Upper lobe of left lung (tissue), 6 donors: ENCODE measurements around the gene ATP13A4. TPM values are rescaled to one million over a fixed set of nuclear protein-coding genes. Genes with fewer than 3 reads are reported as not detected.
A peak's percentile ranks its signal among the peaks of the same experiment; 100 is the strongest.

ENCODE experiments used
- ATAC-seq, 2 donors: fragments of 200-7000 bp; cut with Tn5 transposase; one replicate each; pipeline ENCODE4 v1.9.1; 2022; ENCODE audit warnings: mild to moderate bottlenecking in 2 of 2, moderate library complexity in 2 of 2; ENCODE audit not compliant: low FRiP score in 2 of 2
- DNase-seq, 2 donors: peaks; one replicate each; pipeline ENCODE4 v3.0.0-alpha.2; 2019 to 2020
- H3K27ac ChIP-seq, 4 donors: fragments of 200-600 bp; sonication (generic); one replicate each; pipeline ENCODE4 v1.5.1; 2016 to 2019
- H3K27me3 ChIP-seq, 4 donors: fragments of 200-600 bp; sonication (generic); one replicate each; pipeline ENCODE4 v1.5.1; 2017 to 2019
- H3K36me3 ChIP-seq, 4 donors: fragments of 200-600 bp; sonication (generic); one replicate each; pipeline ENCODE4 v1.5.1; 2016 to 2019
- H3K4me1 ChIP-seq, 4 donors: fragments of 200-600 bp; sonication (generic); one replicate each; pipeline ENCODE4 v1.5.1; 2018 to 2019
- H3K4me3 ChIP-seq, 4 donors: fragments of 200-600 bp; sonication (generic); one replicate each; pipeline ENCODE4 v1.5.1; 2017 to 2019; ENCODE audit warnings: mild to moderate bottlenecking in 2 of 4, moderate library complexity in 1 of 4
- H3K9me3 ChIP-seq, 4 donors: fragments of 200-600 bp; sonication (generic); one replicate each; pipeline ENCODE4 v1.5.1; 2018 to 2019
- EP300 ChIP-seq, 4 donors: sonication (generic); formaldehyde crosslinking; IDR thresholded peaks; one replicate each; pipeline ENCODE4 v1.5.1; 2017; ENCODE audit warnings: antibody characterized with exemption in 4 of 4, control low read depth in 2 of 4
- POLR2A ChIP-seq, 4 donors: fragments of 450-650 bp; IDR thresholded peaks; one replicate each; pipeline ENCODE4 v1.5.1; 2016 to 2017; ENCODE audit warnings: antibody characterized with exemption in 4 of 4, mild to moderate bottlenecking in 2 of 4
- POLR2AphosphoS5 ChIP-seq, 2 donors: sonication (generic); formaldehyde crosslinking; IDR thresholded peaks; one replicate each; pipeline ENCODE4 v1.5.1; 2017; ENCODE audit warnings: antibody characterized with exemption in 2 of 2
- WGBS, 2 donors: methylation state at CpG; one replicate each; pipeline ENCODE4 v1.1.5; 2017 to 2018; 5-methylcytosine and 5-hydroxymethylcytosine counted together
- total RNA-seq, 6 donors: library from RNA; depleted of rRNA in 4 of 6; stranded (reverse); fragments of >200 nt in 4 of 6; gene quantifications; one replicate each; pipeline versions ENCODE4 v1.1.0 to v1.2.1, GENCODE V29; 2016 to 2021
- TF ChIP-seq, protein P1 (sequence below), 6 experiments: fragments of 450-650 bp in 4 of 6; fragments of 200-600 bp in 2 of 6; sonication (generic) in 2 of 6; IDR thresholded peaks; one replicate each; pipeline ENCODE4 v1.5.1; 2016 to 2019; ENCODE audit warnings: antibody characterized with exemption in 6 of 6
- donor health status: DM: no; HTN: no; CAD: no; lungs with moderate emphysema.
- donor health status: DM: no; HTN: yes; CAD: no; lungs with severe emphysema.

ATP13A4 gene
- total RNA-seq, 6 donors from 2014 or later: 145 to 407 (median 201) TPM

GRCh38 chr3:193572426-193572908 lies 17.8 kb upstream of the ATP13A4 start:
- 9 to 13% methylated on average over 10 of the region's 10 CpGs for WGBS, 2 donors
- no peaks in the 10 kb centered on the region for H3K36me3 ChIP-seq
- no peaks in the 10 kb centered on the region for H3K27me3 ChIP-seq
- H3K27ac ChIP-seq: no peak overlapping the region
- TF ChIP-seq POLR2A (IDR thresholded peaks at IDR 0.05) (no peak), EP300 (IDR thresholded peaks at IDR 0.05) (no peak)
- TF ChIP-seq, protein P1, sequence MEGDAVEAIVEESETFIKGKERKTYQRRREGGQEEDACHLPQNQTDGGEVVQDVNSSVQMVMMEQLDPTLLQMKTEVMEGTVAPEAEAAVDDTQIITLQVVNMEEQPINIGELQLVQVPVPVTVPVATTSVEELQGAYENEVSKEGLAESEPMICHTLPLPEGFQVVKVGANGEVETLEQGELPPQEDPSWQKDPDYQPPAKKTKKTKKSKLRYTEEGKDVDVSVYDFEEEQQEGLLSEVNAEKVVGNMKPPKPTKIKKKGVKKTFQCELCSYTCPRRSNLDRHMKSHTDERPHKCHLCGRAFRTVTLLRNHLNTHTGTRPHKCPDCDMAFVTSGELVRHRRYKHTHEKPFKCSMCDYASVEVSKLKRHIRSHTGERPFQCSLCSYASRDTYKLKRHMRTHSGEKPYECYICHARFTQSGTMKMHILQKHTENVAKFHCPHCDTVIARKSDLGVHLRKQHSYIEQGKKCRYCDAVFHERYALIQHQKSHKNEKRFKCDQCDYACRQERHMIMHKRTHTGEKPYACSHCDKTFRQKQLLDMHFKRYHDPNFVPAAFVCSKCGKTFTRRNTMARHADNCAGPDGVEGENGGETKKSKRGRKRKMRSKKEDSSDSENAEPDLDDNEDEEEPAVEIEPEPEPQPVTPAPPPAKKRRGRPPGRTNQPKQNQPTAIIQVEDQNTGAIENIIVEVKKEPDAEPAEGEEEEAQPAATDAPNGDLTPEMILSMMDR (IDR thresholded peaks at IDR 0.05): peak; percentile 46 to 79 (median 68)
- no peaks in the 10 kb centered on the region for H3K9me3 ChIP-seq
- peak; percentile 80 to 86 for ATAC-seq
- DNase-seq: peak in 1 of 2 donors; percentile 46
- H3K4me1 ChIP-seq: peaks cover 0 to 5% (median 0%) of the 10 kb centered on the region in 4 donors
- no peak overlapping the region for H3K4me3 ChIP-seq

DNA sequence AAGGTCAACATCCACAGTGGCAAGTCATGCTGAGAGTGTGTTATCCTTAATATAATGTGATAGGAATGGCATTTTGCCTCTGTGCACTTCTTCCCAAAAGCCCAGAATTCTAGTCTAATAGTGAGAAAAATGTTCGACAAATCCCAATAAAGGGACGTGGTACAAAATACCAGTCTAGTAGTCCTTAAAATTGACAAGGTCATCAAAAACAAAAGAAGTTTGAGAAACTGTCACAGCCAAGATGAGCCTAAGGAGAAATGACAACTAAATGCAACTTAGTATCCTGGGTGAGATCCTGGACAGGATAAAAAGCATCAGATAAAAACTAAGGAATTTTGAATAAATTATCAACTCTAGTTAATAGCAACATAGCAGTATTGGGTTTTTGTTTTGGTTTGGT lies 14.4 kb upstream of the ATP13A4 start:
- 83 to 87% methylated on average over 2 of the region's 2 CpGs for WGBS, 2 donors
- Histone ChIP-seq H3K27ac (no peak overlapping the region), H3K9me3 (no peaks in the 10 kb centered on the region), H3K4me3 (no peak overlapping the region), H3K4me1 (peaks cover 0 to 5% (median 0%) of the 10 kb centered on the region in 4 donors), H3K27me3 (no peaks in the 10 kb centered on the region), H3K36me3 (no peaks in the 10 kb centered on the region)
- DNase-seq (no peak), ATAC-seq (no peak)
- TF ChIP-seq, protein P1 (IDR thresholded peaks at IDR 0.05): no peak
- no peak for TF ChIP-seq POLR2A (IDR thresholded peaks at IDR 0.05)
- no peak for TF ChIP-seq EP300 (IDR thresholded peaks at IDR 0.05)
- no peak for TF ChIP-seq POLR2AphosphoS5 (IDR thresholded peaks at IDR 0.05)

DNA sequence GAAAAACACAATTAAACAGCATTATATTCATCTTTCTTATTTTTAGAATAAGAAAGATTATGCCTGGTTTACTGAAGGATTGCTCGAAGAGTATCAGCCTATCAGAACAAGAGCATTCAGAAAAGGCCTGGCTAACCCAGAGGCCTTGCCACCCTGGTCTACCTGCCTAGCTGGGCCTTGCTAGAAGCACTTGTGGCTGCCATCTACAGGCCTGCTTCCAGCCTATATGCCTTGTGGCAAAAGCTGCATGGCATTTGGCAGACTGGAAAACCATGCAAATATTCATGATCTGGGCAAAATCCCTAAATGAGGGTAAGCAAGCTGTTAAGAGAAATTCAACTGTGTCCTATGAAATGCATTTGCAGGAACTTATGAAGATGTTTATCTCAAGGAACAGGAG lies 9.3 kb upstream of the ATP13A4 start:
- no peak for TF ChIP-seq POLR2A (IDR thresholded peaks at IDR 0.05)
- TF ChIP-seq, protein P1 (IDR thresholded peaks at IDR 0.05): peak in 1 of 6 experiments; percentile 23
- no peak for TF ChIP-seq POLR2AphosphoS5 (IDR thresholded peaks at IDR 0.05)
- TF ChIP-seq EP300 (IDR thresholded peaks at IDR 0.05): no peak
- no peaks in the 10 kb centered on the region for H3K9me3 ChIP-seq
- H3K36me3 ChIP-seq: no peaks in the 10 kb centered on the region
- peak in 1 of 2 donors; percentile 76 for ATAC-seq
- H3K27ac ChIP-seq: no peak overlapping the region
- H3K4me1 ChIP-seq: peaks cover 0 to 4% (median 0%) of the 10 kb centered on the region in 4 donors
- 64 to 87% methylated on average over 1 of the region's 1 CpG for WGBS, 2 donors
- H3K27me3 ChIP-seq: no peaks in the 10 kb centered on the region
- DNase-seq: peak in 1 of 2 donors; percentile 80
- no peak overlapping the region for H3K4me3 ChIP-seq

- peaks cover 0 to 4% (median 0%) of the 10 kb centered on the region in 4 donors for H3K4me1 ChIP-seq
- TF ChIP-seq POLR2AphosphoS5 (IDR thresholded peaks at IDR 0.05): peak in 1 of 2 donors; percentile 9
- TF ChIP-seq, protein P1 (IDR thresholded peaks at IDR 0.05): no peak
- WGBS, 2 donors: 73 to 82% methylated on average over 3 of the region's 3 CpGs
- no peaks in the 10 kb centered on the region for H3K36me3 ChIP-seq
- no peaks in the 10 kb centered on the region for H3K9me3 ChIP-seq
- no peak overlapping the region for H3K27ac ChIP-seq
- H3K27me3 ChIP-seq: no peaks in the 10 kb centered on the region
- no peak overlapping the region for H3K4me3 ChIP-seq
- peak in 1 of 2 donors; percentile 85 for DNase-seq
- ATAC-seq: peak; percentile 48 to 72
These were observed 8.7 kb upstream of the ATP13A4 start for GRCh38 chr3:193563426-193563825.

GRCh38 chr3:193560870-193561269 lies 6.2 kb upstream of the ATP13A4 start:
- Histone ChIP-seq H3K4me3 (no peak overlapping the region), H3K36me3 (no peaks in the 10 kb centered on the region), H3K4me1 (peaks cover 0 to 4% (median 2%) of the 10 kb centered on the region in 4 donors), H3K27ac (peak overlapping the region in 1 of 4 donors; percentile 33), H3K9me3 (no peaks in the 10 kb centered on the region), H3K27me3 (no peaks in the 10 kb centered on the region)
- no peak for TF ChIP-seq POLR2AphosphoS5 (IDR thresholded peaks at IDR 0.05)
- TF ChIP-seq POLR2A (IDR thresholded peaks at IDR 0.05): no peak
- TF ChIP-seq EP300 (IDR thresholded peaks at IDR 0.05): no peak
- TF ChIP-seq, protein P1 (IDR thresholded peaks at IDR 0.05): no peak
- DNase-seq: no peak
- WGBS, 2 donors: 83% methylated on average over 4 of the region's 4 CpGs; no CpG with 5 or more reads in 1 of the 2 donors
- ATAC-seq: no peak
